ENCODE measurements around the gene TXNL4A.

Gene TXNL4A

DNA sequence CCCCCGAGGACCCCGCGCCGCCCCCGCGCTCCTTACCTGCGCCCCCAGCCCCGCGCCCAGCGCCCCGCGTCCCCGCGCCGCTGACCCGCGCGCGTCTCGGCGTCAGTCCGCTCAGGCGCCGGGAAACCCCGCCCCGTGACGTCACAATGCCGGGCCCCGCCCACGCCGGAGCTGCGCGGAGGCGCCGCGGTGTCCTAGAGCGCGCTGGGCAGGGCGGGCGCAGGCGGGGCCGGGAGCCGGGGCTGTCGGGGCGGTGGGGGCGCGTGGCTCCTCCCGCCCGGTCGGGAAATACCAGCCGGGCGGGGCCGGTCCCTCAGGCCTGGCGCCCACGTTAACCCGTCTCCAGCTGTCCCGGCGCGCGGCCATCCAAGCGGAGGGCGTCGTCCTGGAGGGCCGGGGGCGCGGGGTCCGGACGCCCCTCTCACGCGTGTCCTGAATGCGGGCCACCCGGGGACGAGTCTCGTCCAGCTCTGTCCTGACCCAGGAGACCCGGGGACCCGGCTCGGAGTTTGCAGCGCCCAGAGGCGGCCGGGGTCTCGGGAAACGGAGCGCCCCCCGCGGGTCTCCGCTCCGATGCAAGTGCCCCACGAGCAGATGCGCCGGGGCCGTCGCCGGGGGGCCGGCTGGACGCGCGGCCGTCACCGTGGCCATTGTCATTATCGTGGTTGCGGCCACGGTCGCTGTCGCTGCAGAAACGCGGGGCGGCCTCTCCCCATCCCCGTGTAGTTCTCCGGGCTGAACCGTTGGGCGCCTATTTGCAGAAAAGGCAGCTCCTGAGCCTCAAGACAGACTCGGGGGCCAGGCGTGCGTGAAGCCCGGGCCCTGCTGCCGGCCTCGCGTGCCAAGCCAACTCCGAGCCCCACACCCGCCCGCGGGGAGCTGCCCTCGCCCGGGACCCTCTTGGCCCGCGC is 36.6 kb downstream of the TXNL4A start, which contains the start of gene SLC66A2:
SLC66A2 (minus strand) TSS at position 109 of the 911 bp plus-strand sequence. CDS start 727 bp downstream, outside the sequence.
- TF ChIP-seq, protein P1, sequence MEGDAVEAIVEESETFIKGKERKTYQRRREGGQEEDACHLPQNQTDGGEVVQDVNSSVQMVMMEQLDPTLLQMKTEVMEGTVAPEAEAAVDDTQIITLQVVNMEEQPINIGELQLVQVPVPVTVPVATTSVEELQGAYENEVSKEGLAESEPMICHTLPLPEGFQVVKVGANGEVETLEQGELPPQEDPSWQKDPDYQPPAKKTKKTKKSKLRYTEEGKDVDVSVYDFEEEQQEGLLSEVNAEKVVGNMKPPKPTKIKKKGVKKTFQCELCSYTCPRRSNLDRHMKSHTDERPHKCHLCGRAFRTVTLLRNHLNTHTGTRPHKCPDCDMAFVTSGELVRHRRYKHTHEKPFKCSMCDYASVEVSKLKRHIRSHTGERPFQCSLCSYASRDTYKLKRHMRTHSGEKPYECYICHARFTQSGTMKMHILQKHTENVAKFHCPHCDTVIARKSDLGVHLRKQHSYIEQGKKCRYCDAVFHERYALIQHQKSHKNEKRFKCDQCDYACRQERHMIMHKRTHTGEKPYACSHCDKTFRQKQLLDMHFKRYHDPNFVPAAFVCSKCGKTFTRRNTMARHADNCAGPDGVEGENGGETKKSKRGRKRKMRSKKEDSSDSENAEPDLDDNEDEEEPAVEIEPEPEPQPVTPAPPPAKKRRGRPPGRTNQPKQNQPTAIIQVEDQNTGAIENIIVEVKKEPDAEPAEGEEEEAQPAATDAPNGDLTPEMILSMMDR (IDR thresholded peaks at IDR 0.05; ENCODE audit: insufficient read depth, low read length, poor library complexity, severe bottlenecking): no peak
- DNase-seq (ENCODE audit: extremely low read depth, insufficient read length): peak; percentile 91
- Histone ChIP-seq H3K27me3 (replicated peaks; ENCODE audit: control insufficient read depth, insufficient read depth, low read length) (no peaks in the 10 kb centered on the region), H3K4me3 (replicated peaks; ENCODE audit: low read depth, low read length) (peak within 1 kb of the TSS; percentile 87), H3K36me3 (ENCODE audit: control insufficient read depth, insufficient read depth, low read length) (no peaks in the 10 kb centered on the region; the same call in none of the 2 replicates)

DNA sequence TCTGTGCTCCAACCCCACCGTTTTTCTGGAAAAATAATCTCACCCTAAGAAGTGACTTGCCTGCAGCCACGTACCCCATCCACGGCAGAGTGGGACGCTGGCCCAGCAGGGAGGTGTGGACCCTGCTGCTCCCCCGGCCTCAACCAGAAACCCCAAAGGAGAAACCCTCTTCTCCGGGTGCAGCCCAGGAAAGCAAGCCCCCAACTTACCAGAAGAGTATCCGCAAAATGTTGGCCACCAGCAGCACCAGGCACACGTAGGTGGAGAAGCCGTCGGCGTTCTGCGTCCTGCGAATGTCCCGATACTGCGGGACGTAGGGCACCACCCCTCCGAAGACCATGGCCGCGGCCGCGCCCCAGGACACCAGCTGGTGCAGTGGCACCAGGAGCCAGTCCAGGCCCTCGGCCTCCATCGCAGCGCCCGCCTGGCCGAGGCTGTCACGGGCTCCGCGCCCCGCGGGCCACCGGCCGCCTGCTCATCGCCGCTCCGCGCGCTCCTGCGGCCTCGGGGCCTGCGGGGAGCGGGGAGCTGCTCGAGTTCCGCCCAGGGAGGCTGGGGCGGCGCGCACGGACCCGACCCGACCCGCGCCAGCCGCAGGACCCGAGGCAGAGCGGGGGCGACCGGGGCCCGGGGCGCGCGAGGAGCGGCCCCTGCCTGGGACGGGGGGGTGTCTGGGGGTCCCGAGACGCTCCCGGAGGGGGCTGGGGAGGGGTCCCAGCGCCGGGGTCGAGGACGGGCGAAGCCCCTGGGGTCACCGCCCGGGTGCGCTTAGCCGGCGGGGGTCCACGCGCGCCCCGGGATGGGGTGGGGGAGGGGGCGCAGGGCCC is 37.6 kb downstream of the TXNL4A start:
- no peaks in the 10 kb centered on the region; the same call in none of the 2 replicates for H3K36me3 ChIP-seq (ENCODE audit: control insufficient read depth, insufficient read depth, low read length)
- TF ChIP-seq, protein P1 (IDR thresholded peaks at IDR 0.05; ENCODE audit: insufficient read depth, low read length, poor library complexity, severe bottlenecking): no peak
- H3K4me3 ChIP-seq (replicated peaks; ENCODE audit: low read depth, low read length): peak overlapping the region; percentile 87
- peak; percentile 55 for DNase-seq (ENCODE audit: extremely low read depth, insufficient read length)
- H3K27me3 ChIP-seq (replicated peaks; ENCODE audit: control insufficient read depth, insufficient read depth, low read length): no peaks in the 10 kb centered on the region

DNA sequence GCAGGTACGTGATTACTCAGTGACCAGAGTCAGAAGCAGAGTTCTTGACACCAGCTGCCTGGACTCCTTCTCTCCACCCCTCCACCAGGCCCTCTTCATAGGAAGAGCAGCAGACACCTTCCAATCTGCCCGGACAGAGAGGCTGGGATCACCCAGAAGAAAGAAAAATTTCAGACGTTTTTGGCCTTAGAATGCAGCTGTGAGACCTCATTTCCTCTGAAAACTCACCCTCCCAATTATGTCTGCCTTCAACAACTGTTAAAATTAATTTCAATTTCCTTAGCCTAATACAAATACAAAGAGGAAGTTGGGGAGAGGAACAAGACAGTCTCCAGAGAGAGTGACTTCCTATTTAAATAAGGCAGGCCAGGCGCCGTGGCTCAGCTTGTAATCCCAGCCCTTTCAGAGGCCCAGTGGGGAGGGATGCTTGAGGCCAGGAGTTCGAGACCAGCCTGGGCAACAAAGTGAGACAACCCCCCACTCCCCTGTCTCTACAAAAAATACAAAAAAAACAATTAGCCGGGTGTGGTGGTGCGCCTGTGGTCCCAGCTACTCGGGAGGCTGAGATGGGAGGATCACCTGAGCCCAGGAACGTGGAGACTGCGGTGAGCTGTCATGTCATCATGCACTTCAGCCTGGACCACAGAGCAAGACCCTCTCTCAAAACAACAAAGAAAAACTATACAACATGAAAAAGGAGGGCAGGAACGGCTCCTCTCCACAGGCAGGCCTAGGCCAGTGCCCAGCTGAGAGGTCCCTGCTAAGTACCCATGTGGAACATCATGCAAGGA is 38.5 kb downstream of the TXNL4A start:
- no peaks in the 10 kb centered on the region for H3K27me3 ChIP-seq (replicated peaks; ENCODE audit: control insufficient read depth, insufficient read depth, low read length)
- DNase-seq (ENCODE audit: extremely low read depth, insufficient read length): peak; percentile 44
- H3K4me3 ChIP-seq (replicated peaks; ENCODE audit: low read depth, low read length): peak overlapping the region; percentile 87
- TF ChIP-seq, protein P1 (IDR thresholded peaks at IDR 0.05; ENCODE audit: insufficient read depth, low read length, poor library complexity, severe bottlenecking): no peak
- no peaks in the 10 kb centered on the region; the same call in none of the 2 replicates for H3K36me3 ChIP-seq (ENCODE audit: control insufficient read depth, insufficient read depth, low read length)

DNA sequence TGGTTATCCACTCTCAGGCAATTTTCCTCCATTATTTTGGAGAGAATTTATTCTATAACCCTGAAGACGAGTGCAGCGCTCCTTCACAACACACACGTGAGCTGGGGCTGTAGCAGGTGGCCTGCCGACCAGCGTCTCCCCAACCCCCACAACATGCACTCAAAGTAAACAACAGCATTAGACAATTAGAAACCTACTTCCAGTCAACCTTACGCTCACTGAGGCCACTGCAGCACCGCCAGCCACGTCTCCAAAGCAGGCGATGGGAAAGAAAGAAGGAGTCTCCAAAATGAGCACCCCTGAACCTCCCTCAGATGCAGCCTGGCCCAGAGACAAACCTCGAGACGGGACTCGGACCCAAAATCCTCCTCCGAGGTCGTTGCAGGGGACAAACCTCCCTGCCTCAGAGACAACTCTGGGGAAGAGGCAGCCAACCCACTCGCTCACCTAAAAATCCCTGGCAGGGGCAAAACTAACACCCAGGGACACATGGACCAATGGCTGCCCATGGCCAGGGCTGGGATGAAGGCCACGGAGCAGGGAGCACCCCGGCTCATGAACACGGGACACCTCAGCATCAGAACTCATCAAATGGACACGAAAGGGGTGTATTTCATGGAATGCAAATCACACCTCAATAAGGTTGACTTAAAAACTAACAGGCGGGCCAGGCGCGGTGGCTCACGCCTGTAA is 39.5 kb downstream of the TXNL4A start:
- H3K36me3 ChIP-seq (ENCODE audit: control insufficient read depth, insufficient read depth, low read length): no peaks in the 10 kb centered on the region; the same call in none of the 2 replicates
- no peaks in the 10 kb centered on the region for H3K27me3 ChIP-seq (replicated peaks; ENCODE audit: control insufficient read depth, insufficient read depth, low read length)
- TF ChIP-seq, protein P1 (IDR thresholded peaks at IDR 0.05; ENCODE audit: insufficient read depth, low read length, poor library complexity, severe bottlenecking): no peak
- no peak for DNase-seq (ENCODE audit: extremely low read depth, insufficient read length)
- H3K4me3 ChIP-seq (replicated peaks; ENCODE audit: low read depth, low read length): no peak overlapping the region
